ENCODE results near the gene MYCT1.

The MYCT1 gene

DNA sequence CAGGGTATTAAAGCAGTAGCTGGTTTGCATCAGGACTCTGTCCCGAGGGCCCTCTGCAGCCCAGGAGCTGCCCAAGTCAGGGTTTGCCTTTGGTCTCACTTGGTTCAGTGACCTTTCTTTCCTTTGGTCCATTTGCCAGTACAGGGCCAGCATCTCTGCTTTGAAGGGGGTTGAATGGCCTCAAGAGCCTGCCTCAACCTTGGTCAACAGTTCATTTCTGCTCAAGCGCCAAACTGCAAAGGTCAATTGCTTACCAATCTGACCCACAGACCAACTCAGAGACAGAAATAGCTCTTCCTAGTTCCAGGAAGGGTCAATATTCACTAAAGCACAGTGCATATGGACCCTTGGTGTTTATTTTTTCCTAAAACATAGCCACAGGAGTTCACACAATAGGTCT, 72.3 kb downstream of the MYCT1 start:
- no peak overlapping the region for H3K4me3 ChIP-seq (ENCODE audit: low read depth, low read length)
- TF ChIP-seq, protein P1, sequence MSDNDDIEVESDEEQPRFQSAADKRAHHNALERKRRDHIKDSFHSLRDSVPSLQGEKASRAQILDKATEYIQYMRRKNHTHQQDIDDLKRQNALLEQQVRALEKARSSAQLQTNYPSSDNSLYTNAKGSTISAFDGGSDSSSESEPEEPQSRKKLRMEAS (IDR thresholded peaks at IDR 0.05; ENCODE audit: low read depth, low read length): no peak
- no peak for TF ChIP-seq MYC (IDR thresholded peaks at IDR 0.05; ENCODE audit: low read depth, low read length)
- no peak for TF ChIP-seq CTCF (IDR thresholded peaks at IDR 0.05; ENCODE audit: low read depth, low read length)
- TF ChIP-seq POLR2A (IDR thresholded peaks at IDR 0.05; ENCODE audit: extremely low read depth, insufficient read length): no peak
- DNase-seq (ENCODE audit: low read depth): no peak

GRCh38 chr6:152771061-152771687, 73.5 kb downstream of the MYCT1 start:
- TF ChIP-seq POLR2A (IDR thresholded peaks at IDR 0.05; ENCODE audit: extremely low read depth, insufficient read length): no peak
- TF ChIP-seq, protein P1 (IDR thresholded peaks at IDR 0.05; ENCODE audit: low read depth, low read length): no peak
- TF ChIP-seq MYC (IDR thresholded peaks at IDR 0.05; ENCODE audit: low read depth, low read length): no peak

More at GRCh38 chr6:152771061-152771687, 73.5 kb downstream of the MYCT1 start:
- no peak overlapping the region for H3K4me3 ChIP-seq (ENCODE audit: low read depth, low read length)
- no peak for DNase-seq (ENCODE audit: low read depth)
